CD4-positive, alpha-beta memory T cell (primary cell): ENCODE measurements around the gene COL23A1. TPM values are rescaled to one million over a fixed set of nuclear protein-coding genes. Genes with fewer than 3 reads are reported as not detected.
"Not testable (repeated sequence)": the region's sequence is repeated elsewhere in the genome, so short reads cannot be mapped to it uniquely, and the experiment has no call there.

Source experiments
- CTCF ChIA-PET: fragments of 350-600 bp; sonication (Branson Sonifier 250); formaldehyde crosslinking; loops from one replicate; lab custom pipeline; 2021; ENCODE audit warnings: inconsistent platforms; ENCODE audit not compliant: partially characterized antibody; lab: Charles Lee
- POLR2A ChIA-PET: fragments of 350-600 bp; sonication (Branson Sonifier 250); formaldehyde crosslinking; loops from one replicate; lab custom pipeline; 2021; ENCODE audit not compliant: partially characterized antibody; lab: Charles Lee
- DNase-seq, 5 donors: peaks; one replicate each; pipeline versions ENCODE4 v3.0.0 to v3.0.0-alpha.2; 2020 to 2022; ENCODE audit warnings: mixed read lengths in 1 of 5
- H3K27ac ChIP-seq: one replicate; pipeline ENCODE4 v1.7.0; 2013; ENCODE audit warnings: low read depth, low read length
- H3K27me3 ChIP-seq: 2 replicates; pipeline ENCODE4 v1.7.0; 2013; ENCODE audit warnings: mild to moderate bottlenecking, low read length, moderate library complexity; ENCODE audit not compliant: insufficient read depth
- H3K36me3 ChIP-seq: 2 replicates; pipeline ENCODE4 v1.7.0; 2013; ENCODE audit warnings: mild to moderate bottlenecking, low read length, moderate library complexity; ENCODE audit not compliant: insufficient read depth
- H3K4me1 ChIP-seq: 2 replicates; pipeline ENCODE4 v1.7.0; 2013; ENCODE audit warnings: mild to moderate bottlenecking, low read length, moderate library complexity; ENCODE audit not compliant: insufficient read depth
- H3K4me3 ChIP-seq, 2 donors: one replicate each; pipeline ENCODE4 v1.7.0; 2013; ENCODE audit warnings: low read length in 2 of 2, mild to moderate bottlenecking in 1 of 2
- H3K9me3 ChIP-seq, 2 donors: one replicate each; pipeline ENCODE4 v1.7.0; 2013; ENCODE audit warnings: low read length in 2 of 2, control low read depth in 1 of 2; ENCODE audit not compliant: control insufficient read depth in 1 of 2
- H3K27ac Mint-ChIP-seq, 7 donors: one replicate each; pipeline ENCODE4 v1.8.0; 2020 to 2021; ENCODE audit warnings: mixed read lengths in 7 of 7, mild to moderate bottlenecking in 6 of 7, inconsistent platforms in 3 of 7, moderate library complexity in 3 of 7
- H3K27me3 Mint-ChIP-seq, 2 donors: one replicate each; pipeline ENCODE4 v1.8.0; 2020 to 2021; ENCODE audit warnings: mixed read lengths in 2 of 2
- H3K36me3 Mint-ChIP-seq, 2 donors: one replicate each; pipeline ENCODE4 v1.8.0; 2020 to 2021; ENCODE audit warnings: mixed read lengths in 2 of 2, inconsistent platforms in 1 of 2, mild to moderate bottlenecking in 1 of 2
- H3K4me1 Mint-ChIP-seq, 4 donors: one replicate each; pipeline ENCODE4 v1.8.0; 2020 to 2021; ENCODE audit warnings: mixed read lengths in 4 of 4, mild to moderate bottlenecking in 1 of 4
- H3K4me3 Mint-ChIP-seq, 8 donors: one replicate each; pipeline ENCODE4 v1.8.0; 2020 to 2021; ENCODE audit warnings: mixed read lengths in 8 of 8, mild to moderate bottlenecking in 7 of 8, moderate library complexity in 6 of 8, inconsistent platforms in 3 of 8
- H3K9me3 Mint-ChIP-seq, 8 donors: one replicate each; pipeline ENCODE4 v1.8.0; 2020 to 2021; ENCODE audit warnings: mixed read lengths in 8 of 8, mild to moderate bottlenecking in 5 of 8, inconsistent platforms in 3 of 8, moderate library complexity in 1 of 8
- intact Hi-C: fragments of 100-400 bp; cut with micrococcal nuclease; formaldehyde crosslinking; loops from one replicate; pipeline ENCODE4 v1.15.1; 2023
- polyA plus RNA-seq, 2 donors: library from polyadenylated mRNA; unstranded; fragments of 300-500 nt; fragmentation: Illumina TruSeq; gene quantifications; one replicate each; pipeline ENCODE4 v1.2.3, GENCODE V29; 2021
- total RNA-seq, 2 experiments: library from RNA; stranded (reverse); gene quantifications; one replicate each; pipeline ENCODE4 v1.2.3, GENCODE V29; 2021

COL23A1 gene
- total and polyA plus RNA-seq, 4 experiments from 2014 or later = 0.17 to 0.25 TPM; not detected in 2

DNA sequence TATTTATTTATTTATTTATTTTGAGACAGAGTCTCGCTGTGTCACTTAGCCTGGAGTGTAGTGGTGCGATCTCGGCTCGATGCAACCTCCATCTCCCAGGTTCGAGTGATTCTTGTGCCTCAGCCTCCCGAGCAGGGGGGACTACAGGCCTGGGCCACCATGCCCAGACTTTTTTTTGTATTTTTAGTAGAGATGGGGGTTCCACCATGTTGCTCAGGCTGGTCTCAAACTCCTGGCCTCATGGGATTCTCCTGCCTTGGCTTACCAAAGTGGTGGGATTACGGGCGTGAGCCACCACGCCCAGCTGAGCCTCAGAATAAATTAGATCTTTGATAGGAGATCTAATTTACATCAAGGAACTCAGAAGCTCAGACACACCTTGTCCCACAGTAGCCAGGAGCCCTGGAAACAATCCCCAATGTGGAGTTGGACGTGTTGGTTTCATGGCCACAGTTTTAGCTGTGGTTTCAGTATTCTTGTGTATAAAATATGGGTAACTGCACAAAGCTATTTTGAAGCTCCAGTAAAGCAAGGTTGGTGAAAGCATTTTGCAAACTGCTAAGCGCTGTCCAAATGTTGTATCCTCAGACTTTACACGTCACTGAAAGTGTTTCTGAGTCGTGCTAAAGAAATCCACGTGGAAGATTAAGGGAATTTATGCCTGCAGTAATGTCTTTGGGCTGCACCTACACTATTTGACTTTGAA is 388.8 kb downstream of the COL23A1 start:
- Mint-ChIP-seq H3K27ac (peak overlapping the region in 1 of 7 donors; percentile 55), H3K27me3 (peaks cover 2% of the 10 kb centered on the region in 2 donors), H3K4me1 (peaks cover 5 to 17% (median 9%) of the 10 kb centered on the region in 4 donors), H3K9me3 (peaks cover 0 to 5% (median 0%) of the 10 kb centered on the region in 8 donors), H3K4me3 (peak overlapping the region in 3 of 8 donors; percentile 15 to 59 (median 52)), H3K36me3 (peaks cover 8 to 14% of the 10 kb centered on the region in 2 donors)
- CTCF ChIA-PET = no interaction called here
- Histone ChIP-seq H3K27ac (no peak overlapping the region), H3K4me3 (no peak overlapping the region), H3K27me3 (no peaks in the 10 kb centered on the region), H3K36me3 (no peaks in the 10 kb centered on the region), H3K9me3 (no peaks in the 10 kb centered on the region), H3K4me1 (peaks cover 10% of the 10 kb centered on the region)
- no peak for DNase-seq
- intact Hi-C loops = no loop called here
- POLR2A ChIA-PET = interaction anchor here (1.2 kb wide), 1 partner anchor 48 kb away, joined by 3 read pairs; the partner anchor contains the start of gene NHP2

DNA sequence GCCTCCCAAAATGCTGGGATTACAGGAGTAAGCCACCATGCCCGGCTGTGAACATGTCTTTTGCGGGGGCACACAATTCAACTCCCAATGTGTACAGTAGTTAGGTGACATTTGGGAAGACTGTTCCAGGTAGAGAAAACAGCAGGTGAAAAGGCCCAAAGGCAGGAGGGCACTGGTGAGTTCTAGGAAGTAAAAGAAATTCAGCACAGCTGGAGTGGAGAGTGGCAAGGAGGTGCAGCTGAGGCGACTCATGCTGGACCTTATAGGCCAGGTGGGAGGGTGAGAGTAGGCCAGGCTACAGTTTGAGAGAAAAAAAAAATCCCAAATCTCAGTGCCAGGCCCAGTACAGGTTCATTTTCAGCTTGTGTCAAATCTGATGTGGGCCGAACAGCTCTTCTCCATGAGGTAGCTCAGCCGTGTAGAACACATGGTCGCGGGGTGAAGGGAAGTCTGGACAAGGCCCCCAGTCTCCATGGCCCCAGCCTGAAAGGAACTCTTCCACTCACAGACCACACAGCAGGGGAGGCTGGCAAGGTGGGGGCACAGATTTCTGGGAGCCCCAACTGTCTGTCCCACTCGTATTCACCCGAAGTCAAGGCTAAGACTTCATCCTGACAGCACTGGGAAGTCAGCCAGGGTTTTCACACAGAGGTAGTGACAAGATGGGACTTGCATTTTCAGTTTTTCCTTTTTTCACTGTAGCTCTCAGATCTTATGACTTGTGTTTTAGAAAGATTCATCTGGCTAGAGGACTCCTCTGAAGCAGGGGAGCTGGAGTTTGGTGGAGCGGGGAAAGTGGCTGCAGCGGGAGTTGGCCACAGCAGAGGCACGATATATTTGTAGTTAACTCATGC is 390.4 kb downstream of the COL23A1 start:
- Mint-ChIP-seq H3K36me3 (peaks cover 3% of the 10 kb centered on the region in 2 donors), H3K27ac (no peak overlapping the region), H3K27me3 (peaks cover 2 to 5% of the 10 kb centered on the region in 2 donors), H3K9me3 (peaks cover 0 to 5% (median 0%) of the 10 kb centered on the region in 8 donors), H3K4me3 (peak overlapping the region in 1 of 8 donors; percentile 25), H3K4me1 (peaks cover 0 to 8% (median 1%) of the 10 kb centered on the region in 4 donors)
- no peak for DNase-seq
- H3K4me1 ChIP-seq = no peaks in the 10 kb centered on the region
- no peak overlapping the region for H3K4me3 ChIP-seq
- no peaks in the 10 kb centered on the region for H3K36me3 ChIP-seq
- no peaks in the 10 kb centered on the region for H3K27me3 ChIP-seq
- no peaks in the 10 kb centered on the region for H3K9me3 ChIP-seq
- no peak overlapping the region for H3K27ac ChIP-seq
- ChIA-PET CTCF (no interaction called here), POLR2A (no interaction called here)
- intact Hi-C loops = no loop called here

DNA sequence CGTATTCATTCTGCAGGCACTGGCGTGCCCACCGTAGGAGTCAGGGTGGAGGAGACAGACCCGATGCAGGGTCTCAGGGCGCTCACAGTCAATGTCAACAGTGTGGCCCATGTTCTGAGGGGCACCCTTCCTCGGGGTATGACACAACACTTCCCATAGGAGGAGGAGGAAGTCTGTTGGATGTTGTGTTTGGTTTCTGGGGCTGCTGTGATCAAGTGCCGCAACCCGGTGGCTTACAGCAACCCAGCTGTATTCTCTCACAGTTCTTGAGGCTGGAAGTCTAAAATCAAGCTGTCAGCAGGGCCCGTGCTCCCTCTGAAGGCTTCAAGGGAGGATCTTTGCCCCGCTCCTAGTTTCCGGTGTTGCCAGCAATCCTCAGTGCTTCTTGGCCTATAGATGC is 391.5 kb downstream of the COL23A1 start:
- intact Hi-C loops = no loop called here
- no peaks in the 10 kb centered on the region for H3K27me3 ChIP-seq
- H3K4me1 Mint-ChIP-seq = peaks cover 2 to 13% (median 7%) of the 10 kb centered on the region in 4 donors
- POLR2A ChIA-PET = no interaction called here
- H3K9me3 ChIP-seq = no peaks in the 10 kb centered on the region
- no peak overlapping the region for H3K4me3 Mint-ChIP-seq
- no peak for DNase-seq
- peaks cover 0 to 6% of the 10 kb centered on the region in 2 donors for H3K27me3 Mint-ChIP-seq
- no peak overlapping the region for H3K27ac ChIP-seq
- no peak overlapping the region for H3K4me3 ChIP-seq
- H3K27ac Mint-ChIP-seq = no peak overlapping the region
- peaks cover 5% of the 10 kb centered on the region for H3K4me1 ChIP-seq
- CTCF ChIA-PET = interaction anchor here (0.7 kb wide), 1 partner anchor 39 kb away, joined by 4 read pairs; no protein-coding TSS in a partner anchor
- H3K36me3 ChIP-seq = no peaks in the 10 kb centered on the region
- H3K36me3 Mint-ChIP-seq = no peaks in the 10 kb centered on the region
- peaks cover 0 to under 1% (median 0%) of the 10 kb centered on the region in 8 donors for H3K9me3 Mint-ChIP-seq

DNA sequence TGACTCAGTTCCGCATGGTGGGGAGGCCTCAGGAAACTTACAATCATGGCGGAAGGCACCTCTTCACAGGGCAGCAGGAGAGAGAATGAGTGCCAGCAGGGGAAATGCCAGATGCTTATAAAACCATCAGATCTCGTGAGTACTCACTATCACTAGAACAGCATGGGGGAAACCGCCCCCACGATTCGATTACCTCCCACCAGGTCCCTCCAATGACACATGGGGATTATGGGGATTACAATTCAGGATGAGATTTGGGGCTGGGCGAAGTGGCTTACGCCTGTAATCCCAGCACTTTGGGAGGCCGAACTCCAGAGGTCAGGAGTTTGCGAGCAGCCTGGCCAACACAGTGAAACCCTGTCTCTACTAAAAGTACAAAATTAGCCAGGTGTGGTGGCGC is 392.0 kb downstream of the COL23A1 start:
- POLR2A ChIA-PET, H3K4me3 ChIP-seq, intact Hi-C loops: not testable (repeated sequence)

DNA sequence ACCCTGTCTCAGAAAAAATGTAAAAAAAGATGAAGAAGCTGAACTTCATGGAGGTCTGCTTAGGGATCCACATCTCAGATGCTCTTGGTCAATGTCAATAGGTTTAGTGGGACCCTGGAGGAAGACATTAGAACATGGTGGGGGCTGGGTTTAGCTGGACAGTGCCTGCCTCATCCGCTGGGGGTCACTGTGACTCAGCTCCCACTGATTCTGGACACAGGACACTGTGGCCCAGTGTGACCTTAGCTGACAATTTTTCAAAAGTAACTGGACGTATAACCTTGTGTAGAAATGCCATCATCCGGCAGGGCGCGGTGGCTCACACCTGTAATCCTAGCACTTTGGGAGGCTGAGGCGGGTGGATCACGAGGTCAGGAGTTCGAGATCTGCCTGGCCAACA is 393.2 kb downstream of the COL23A1 start:
- Histone ChIP-seq H3K4me3 (no peak overlapping the region), H3K9me3 (no peaks in the 10 kb centered on the region), H3K36me3 (no peaks in the 10 kb centered on the region), H3K4me1 (peaks cover 5% of the 10 kb centered on the region), H3K27me3 (no peaks in the 10 kb centered on the region), H3K27ac (no peak overlapping the region)
- Mint-ChIP-seq H3K4me3 (no peak overlapping the region), H3K9me3 (no peaks in the 10 kb centered on the region), H3K36me3 (no peaks in the 10 kb centered on the region), H3K4me1 (peaks cover 7 to 23% (median 15%) of the 10 kb centered on the region in 4 donors), H3K27ac (no peak overlapping the region), H3K27me3 (peaks cover 6 to 7% of the 10 kb centered on the region in 2 donors)
- ChIA-PET CTCF (no interaction called here), POLR2A (no interaction called here)
- intact Hi-C loops = no loop called here
- no peak for DNase-seq

More for the DNA sequence above, 392.0 kb downstream of the COL23A1 start:
- not testable (repeated sequence) for H3K4me3 Mint-ChIP-seq, H3K27ac ChIP-seq, H3K27me3 Mint-ChIP-seq, H3K36me3 Mint-ChIP-seq, DNase-seq, H3K9me3 ChIP-seq, H3K36me3 ChIP-seq, H3K9me3 Mint-ChIP-seq, H3K4me1 ChIP-seq, H3K27ac Mint-ChIP-seq, H3K27me3 ChIP-seq
- H3K4me1 Mint-ChIP-seq = peaks cover 6 to 18% (median 11%) of the 10 kb centered on the region in 4 donors
- CTCF ChIA-PET = interaction anchor here (0.7 kb wide), 1 partner anchor 40 kb away, joined by 4 read pairs; no protein-coding TSS in a partner anchor

DNA sequence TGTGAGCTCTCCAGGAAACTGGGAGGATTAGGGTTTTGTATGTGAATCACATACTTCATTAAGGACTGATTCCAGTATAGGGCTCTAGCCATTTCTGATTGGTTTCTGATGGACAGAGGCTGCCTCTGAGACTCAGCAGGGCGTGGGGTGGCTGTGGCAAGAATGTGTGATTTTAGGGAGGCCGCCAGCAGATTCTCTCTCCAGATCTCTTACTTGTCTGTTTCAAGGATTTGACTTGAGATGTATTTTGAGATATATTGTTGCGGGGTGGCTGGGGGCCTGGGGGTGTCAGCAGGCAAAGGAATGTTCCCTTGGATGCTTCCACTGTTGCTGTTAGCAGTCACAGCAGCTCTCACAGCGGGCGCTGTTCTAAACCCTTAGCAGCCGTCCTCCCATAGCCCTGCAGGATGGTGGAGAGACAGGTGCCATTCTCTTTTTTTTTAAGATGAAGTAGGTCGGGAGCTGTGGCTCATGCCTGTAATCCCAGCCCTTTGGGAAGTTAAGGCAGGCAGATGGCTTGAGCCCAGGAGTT is 393.8 kb downstream of the COL23A1 start:
- H3K27me3 ChIP-seq = no peaks in the 10 kb centered on the region
- Mint-ChIP-seq H3K4me3 (no peak overlapping the region), H3K27me3 (peaks cover 6 to 7% of the 10 kb centered on the region in 2 donors), H3K36me3 (no peaks in the 10 kb centered on the region), H3K27ac (no peak overlapping the region), H3K9me3 (no peaks in the 10 kb centered on the region), H3K4me1 (peaks cover 7 to 23% (median 15%) of the 10 kb centered on the region in 4 donors)
- no peaks in the 10 kb centered on the region for H3K36me3 ChIP-seq
- H3K4me3 ChIP-seq = no peak overlapping the region
- H3K4me1 ChIP-seq = peaks cover 5% of the 10 kb centered on the region
- POLR2A ChIA-PET = no interaction called here
- H3K27ac ChIP-seq = no peak overlapping the region
- no peaks in the 10 kb centered on the region for H3K9me3 ChIP-seq
- CTCF ChIA-PET = no interaction called here
- intact Hi-C loops = no loop called here
- DNase-seq = no peak

DNA sequence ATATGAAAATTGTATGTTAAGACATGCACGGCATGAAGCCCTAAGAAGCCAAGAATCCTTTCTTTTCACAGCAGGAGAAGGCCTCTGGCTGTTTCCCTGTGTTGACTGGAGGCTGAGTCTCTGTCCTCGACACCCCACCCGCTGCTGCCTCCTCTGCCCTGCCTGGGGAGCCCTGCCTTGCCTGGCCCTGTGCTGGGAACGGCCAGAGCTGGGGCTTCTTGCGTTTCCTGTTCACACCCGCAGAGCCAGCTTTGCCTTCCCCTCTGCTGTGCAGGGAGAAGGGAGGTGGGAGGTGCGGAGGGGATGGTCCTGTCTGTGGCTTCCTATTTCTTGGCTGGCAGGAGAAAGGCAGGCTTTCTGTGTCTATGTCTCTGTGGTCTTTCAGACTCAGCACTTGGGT is 396.2 kb downstream of the COL23A1 start:
- Mint-ChIP-seq H3K4me1 (peaks cover 7 to 23% (median 15%) of the 10 kb centered on the region in 4 donors), H3K36me3 (no peaks in the 10 kb centered on the region), H3K9me3 (no peaks in the 10 kb centered on the region), H3K27ac (no peak overlapping the region), H3K4me3 (peak overlapping the region in 1 of 8 donors; percentile 32), H3K27me3 (peaks cover 9% of the 10 kb centered on the region in 2 donors)
- no peak for DNase-seq
- Histone ChIP-seq H3K36me3 (no peaks in the 10 kb centered on the region), H3K4me1 (peaks cover 5% of the 10 kb centered on the region), H3K4me3 (no peak overlapping the region), H3K9me3 (no peaks in the 10 kb centered on the region), H3K27me3 (peaks cover under 1% of the 10 kb centered on the region), H3K27ac (no peak overlapping the region)
- POLR2A ChIA-PET = no interaction called here
- intact Hi-C loops = no loop called here
- CTCF ChIA-PET = no interaction called here
